ENCODE data around the gene CD180.

Gene CD180

GRCh38 chr5:67156976-67157583, 39.5 kb downstream of the CD180 start:
- peak; percentile 70 for DNase-seq

- no peak for DNase-seq
These were observed 41.9 kb downstream of the CD180 start for GRCh38 chr5:67154556-67155206.

GRCh38 chr5:67153292-67153691, 43.3 kb downstream of the CD180 start:
- DNase-seq, result no peak

DNA sequence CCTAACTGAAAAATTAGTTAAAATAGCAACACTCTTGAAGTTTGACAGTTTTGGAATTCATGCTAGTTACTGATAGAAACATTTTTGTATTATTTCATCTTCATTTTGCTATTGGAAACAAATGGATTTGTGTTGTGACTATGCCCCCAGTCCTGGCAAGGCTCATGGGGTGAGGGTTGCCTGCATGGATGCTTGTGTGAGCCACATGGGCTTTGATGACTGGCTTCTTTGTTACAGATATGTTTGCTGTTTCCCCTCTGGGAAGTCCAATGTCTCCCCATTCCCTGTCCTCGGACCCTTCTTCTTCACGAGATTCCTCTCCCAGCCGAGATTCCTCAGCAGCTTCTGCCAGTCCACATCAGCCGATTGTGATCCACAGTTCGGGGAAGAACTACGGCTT, 44.2 kb downstream of the CD180 start:
- no peak for DNase-seq

DNA sequence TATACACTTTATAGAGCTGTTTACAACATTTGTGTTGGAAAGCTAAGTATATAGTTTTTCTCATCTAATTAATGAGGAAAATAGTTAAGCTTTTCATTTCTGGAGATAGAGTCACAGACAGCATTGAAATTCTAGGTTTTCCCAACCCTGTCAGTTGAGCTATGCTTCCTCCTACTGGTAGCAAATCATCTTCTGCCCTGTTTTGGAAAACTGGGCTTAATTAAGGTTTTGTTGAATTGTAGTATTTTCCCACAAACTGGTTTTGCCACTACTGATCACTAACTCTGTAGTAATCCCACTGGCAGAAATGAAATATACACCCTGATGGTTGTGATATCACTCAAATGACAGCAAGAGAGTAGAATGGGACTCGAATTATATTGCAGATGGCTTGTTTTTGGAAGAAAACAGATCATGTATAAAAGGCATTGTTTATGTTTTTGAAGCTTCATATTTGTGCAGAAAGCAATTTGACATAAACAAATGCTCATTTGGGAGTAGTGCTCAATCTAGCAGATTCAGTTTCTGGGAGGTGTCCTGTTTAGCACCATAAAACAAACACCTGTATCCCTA, 46.6 kb downstream of the CD180 start:
- DNase-seq, result no peak

DNA sequence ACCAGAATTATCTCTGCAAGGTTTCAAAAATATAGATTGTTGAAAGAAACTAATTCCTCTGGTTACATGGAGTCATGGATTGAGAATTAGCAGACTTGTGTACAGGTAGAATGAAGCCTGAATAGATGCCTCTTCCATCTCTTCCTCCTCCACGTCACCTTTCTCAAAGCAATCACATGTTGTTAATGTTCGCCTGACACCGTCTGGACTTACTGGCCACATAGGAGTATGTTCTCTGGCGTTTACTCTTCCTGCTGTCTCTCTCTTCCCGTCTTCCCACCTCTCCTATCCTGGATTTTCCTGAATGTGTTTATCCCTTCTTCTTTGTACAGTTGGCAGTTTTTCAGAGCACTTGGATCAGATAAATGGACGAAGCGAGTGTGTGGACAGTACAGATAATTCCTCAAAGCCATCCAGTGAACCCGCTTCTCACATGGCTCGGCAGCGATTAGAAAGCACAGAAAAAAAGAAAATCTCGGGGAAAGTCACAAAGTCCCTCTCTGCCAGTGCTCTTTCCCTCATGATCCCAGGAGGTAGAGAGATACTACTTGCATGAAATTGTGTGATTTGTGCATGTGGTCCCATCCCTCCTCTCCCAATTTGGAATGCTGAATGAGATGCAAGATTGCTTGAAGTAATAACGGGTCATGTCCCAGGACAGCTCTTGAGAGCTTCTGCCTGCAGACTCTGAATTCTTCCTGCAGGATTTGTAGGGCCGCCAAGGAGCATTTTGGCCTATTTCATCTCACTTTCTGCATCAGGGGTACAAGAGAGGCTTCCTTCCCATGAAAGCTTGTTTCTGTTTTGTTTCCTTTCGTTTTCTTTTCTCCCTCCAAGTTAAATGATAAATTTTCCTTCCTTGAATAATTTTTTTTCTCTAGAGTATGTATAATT, 47.3 kb downstream of the CD180 start:
- DNase-seq, result no peak

GRCh38 chr5:67147760-67148159, 48.8 kb downstream of the CD180 start:
- no peak for DNase-seq

- no peak for DNase-seq
These were observed 49.6 kb downstream of the CD180 start for GRCh38 chr5:67146981-67147380.

- no peak for DNase-seq
These were observed 50.0 kb downstream of the CD180 start for GRCh38 chr5:67146574-67146973.

- DNase-seq, result no peak
These were observed 52.4 kb downstream of the CD180 start for GRCh38 chr5:67144183-67144639.

DNA sequence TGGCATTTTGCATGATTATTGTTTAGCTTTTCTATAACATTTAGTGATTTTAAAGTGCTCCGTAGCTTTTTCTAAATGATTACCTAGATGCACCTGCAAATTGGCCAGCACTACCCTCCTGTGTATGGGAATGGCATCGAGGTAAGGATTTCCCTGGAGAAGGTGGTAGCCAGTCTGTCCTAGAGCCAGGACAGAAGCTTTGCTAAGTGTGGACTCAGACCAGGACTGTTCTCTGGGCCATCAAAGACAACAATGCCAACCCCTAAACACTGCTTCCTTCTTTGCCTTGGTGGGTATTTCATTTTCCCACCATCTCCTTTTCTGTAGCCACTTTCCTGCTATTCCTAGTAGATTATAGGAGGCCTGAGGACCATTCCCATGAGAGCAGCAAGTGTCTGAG, 53.0 kb downstream of the CD180 start:
- no peak for DNase-seq

DNA sequence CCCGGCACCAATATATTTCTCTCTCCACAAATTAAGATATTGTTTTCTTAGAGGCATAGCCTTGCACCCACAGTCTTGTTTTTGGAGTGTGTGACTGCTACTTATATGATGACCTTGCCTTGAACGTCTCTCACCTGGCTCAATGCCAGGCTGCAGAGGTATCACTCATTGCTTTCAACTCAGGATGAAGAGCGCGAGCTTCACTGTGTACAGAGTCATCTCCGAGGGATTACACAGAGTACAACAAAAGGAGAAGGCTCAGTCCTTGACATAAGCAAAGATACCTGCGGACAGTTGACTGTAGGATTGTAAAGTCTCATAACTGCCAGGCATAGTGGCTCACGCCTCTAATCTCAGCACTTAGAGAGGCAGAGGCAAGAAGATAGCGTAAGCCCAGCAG, 53.8 kb downstream of the CD180 start:
- DNase-seq, result no peak

GRCh38 chr5:67141644-67142043, 55.0 kb downstream of the CD180 start:
- no peak for DNase-seq

GRCh38 chr5:67140413-67140812, 56.2 kb downstream of the CD180 start:
- no peak for DNase-seq

DNA sequence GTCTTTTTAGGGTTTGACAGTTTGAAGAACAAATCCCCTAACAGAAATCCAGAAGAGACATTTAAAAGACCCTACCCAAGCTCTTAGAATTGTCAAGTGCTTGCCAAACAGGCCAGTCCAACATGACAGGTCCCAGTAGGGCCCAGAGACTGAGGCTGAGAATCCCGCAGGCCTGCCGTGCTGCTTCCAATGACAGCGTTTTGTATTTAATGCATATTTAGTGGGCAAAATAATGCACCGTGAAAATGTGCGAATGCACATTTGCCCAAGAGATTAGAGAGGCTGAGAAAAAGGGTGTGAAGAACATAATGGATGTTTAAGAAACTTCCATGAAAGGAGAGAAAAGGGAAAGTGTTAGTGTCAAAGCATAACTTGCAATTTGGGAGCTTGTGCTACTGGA, 57.6 kb downstream of the CD180 start:
- no peak for DNase-seq

DNA sequence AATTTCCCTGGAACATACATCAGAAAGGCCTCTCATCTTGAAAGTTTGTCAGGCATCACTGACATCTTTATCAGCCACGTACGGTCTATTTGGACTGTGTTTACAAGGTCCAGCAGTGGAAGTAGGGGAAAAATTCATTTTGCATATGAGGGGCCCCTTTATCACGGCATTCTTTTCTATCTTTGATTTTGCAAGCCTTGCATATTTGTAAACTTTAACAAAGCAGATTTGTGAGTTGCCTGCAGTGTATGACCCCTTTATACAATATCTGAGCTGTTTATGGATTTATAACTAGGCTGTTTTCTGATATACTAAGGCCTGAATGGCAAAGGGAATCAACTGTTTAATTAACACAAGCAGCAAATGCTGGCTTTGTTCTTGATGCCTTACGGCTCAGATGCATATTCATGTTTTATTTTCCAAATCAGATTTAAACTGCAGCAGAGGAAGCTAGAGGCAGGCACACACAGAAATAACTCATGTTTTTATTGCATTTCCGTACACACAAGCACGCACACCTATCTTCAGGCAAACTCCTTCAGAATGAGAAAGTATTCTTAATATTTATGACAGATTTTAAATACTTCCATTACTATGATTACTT, 61.1 kb downstream of the CD180 start:
- DNase-seq, result no peak

GRCh38 chr5:67133776-67134175, 62.8 kb downstream of the CD180 start:
- no peak for DNase-seq

DNA sequence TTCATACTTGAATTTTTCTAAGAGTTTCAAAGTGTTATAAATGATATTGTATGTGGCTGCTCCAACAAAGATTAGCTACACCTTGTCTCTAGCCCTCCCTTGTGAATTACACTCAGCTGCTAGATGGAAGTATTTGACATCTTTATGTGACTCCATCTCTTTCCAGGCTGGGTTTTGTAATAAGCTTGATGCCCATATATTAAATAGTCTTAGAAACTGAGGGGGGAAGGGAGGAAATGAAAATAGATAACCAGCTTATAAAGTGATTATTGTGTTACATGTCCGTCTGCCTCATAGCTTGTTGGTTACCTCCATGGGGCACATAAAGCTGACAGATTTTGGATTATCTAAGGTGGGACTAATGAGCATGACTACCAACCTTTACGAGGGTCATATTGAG, 63.4 kb downstream of the CD180 start:
- no peak for DNase-seq

- DNase-seq, result no peak
These were observed 66.8 kb downstream of the CD180 start for GRCh38 chr5:67129768-67130167.
